Prostate gland (tissue), 2 donors: ENCODE data around the gene GDPD5.

Experiments used
- CTCF ChIP-seq, 4 experiments: fragments of 200-600 bp in 2 of 4; fragments of 450-650 bp in 2 of 4; sonication (generic) in 2 of 4; IDR thresholded peaks; 1 replicate in 3 of 4; 2 replicates in 1 of 4; pipeline ENCODE4 v1.5.1; 2016 to 2019; ENCODE audit warnings: antibody characterized with exemption in 4 of 4, mild to moderate bottlenecking in 2 of 4, moderate library complexity in 2 of 4
- POLR2A ChIP-seq: fragments of 450-650 bp; IDR thresholded peaks from one replicate; pipeline ENCODE4 v1.6.1; 2016; ENCODE audit warnings: antibody characterized with exemption, mild to moderate bottlenecking
- POLR2AphosphoS5 ChIP-seq: sonication (generic); formaldehyde crosslinking; IDR thresholded peaks from one replicate; pipeline ENCODE4 v1.6.1; 2017; ENCODE audit warnings: antibody characterized with exemption

GRCh38 chr11:75389925-75390324, 135.8 kb downstream of the GDPD5 start:
- TF ChIP-seq CTCF (IDR thresholded peaks at IDR 0.05) (no peak), POLR2A (no peak), POLR2AphosphoS5 (no peak)
